Heart right ventricle (tissue), 16 donors: ENCODE measurements around the gene LAMA2. TPM values are rescaled to one million over a fixed set of nuclear protein-coding genes. Genes with fewer than 3 reads are reported as not detected.

Experiments
- ATAC-seq, 8 donors: fragments of 200-7000 bp; cut with Tn5 transposase; one replicate each; pipeline ENCODE4 v1.9.1; 2020; ENCODE audit warnings: mild to moderate bottlenecking in 8 of 8, moderate library complexity in 8 of 8, moderate number of reproducible peaks in 1 of 8
- DNase-seq, 2 donors: peaks; one replicate each; pipeline ENCODE4 v3.0.0-alpha.2; 2020
- H3K27ac ChIP-seq, 10 donors: fragments of 200-600 bp; sonication (generic) in 2 of 10; one replicate each; pipeline versions ENCODE4 v1.5.0 to v1.8.0; 2020 to 2022; ENCODE audit warnings: mild to moderate bottlenecking in 3 of 10
- H3K27me3 ChIP-seq, 7 donors: fragments of 200-600 bp; one replicate each; pipeline ENCODE4 v1.8.0; 2021 to 2022; ENCODE audit warnings: mild to moderate bottlenecking in 2 of 7
- H3K36me3 ChIP-seq, 9 donors: fragments of 200-600 bp; sonication (generic) in 1 of 9; one replicate each; pipeline versions ENCODE4 v1.5.0 to v1.8.0; 2020 to 2022; ENCODE audit warnings: mild to moderate bottlenecking in 2 of 9
- H3K4me1 ChIP-seq, 9 donors: fragments of 200-600 bp; sonication (generic) in 1 of 9; one replicate each; pipeline versions ENCODE4 v1.5.0 to v1.8.0; 2020 to 2022; ENCODE audit warnings: mild to moderate bottlenecking in 4 of 9
- H3K4me3 ChIP-seq, 10 donors: fragments of 200-600 bp; sonication (generic) in 2 of 10; one replicate each; pipeline versions ENCODE4 v1.5.0 to v1.8.0; 2020 to 2022; ENCODE audit warnings: mild to moderate bottlenecking in 7 of 10, moderate library complexity in 2 of 10
- H3K9me3 ChIP-seq, 11 donors: fragments of 200-600 bp in 10 of 11; sonication (generic) in 2 of 11; one replicate each; pipeline versions ENCODE4 v1.5.0 to v1.8.0; 2013 to 2022; ENCODE audit warnings: mild to moderate bottlenecking in 2 of 11, control low read depth in 1 of 11, moderate library complexity in 1 of 11
- CTCF ChIP-seq, 9 donors: fragments of 200-600 bp; sonication (generic) in 2 of 9; IDR thresholded peaks; one replicate each; pipeline versions ENCODE4 v1.5.0 to v1.8.0; 2021 to 2022; ENCODE audit warnings: antibody characterized with exemption in 9 of 9, mild to moderate bottlenecking in 5 of 9, moderate library complexity in 1 of 9
- WGBS, 2 donors: extraction: QIAGEN DNeasy Blood & Tissue Kit; methylation state at CpG; one replicate each; pipeline ENCODE4 v1.1.7; 2013; ENCODE audit warnings: inconsistent platforms in 1 of 2; 5-methylcytosine and 5-hydroxymethylcytosine counted together
- intact Hi-C, 10 donors: fragments of 100-400 bp; cut with DNase I; formaldehyde crosslinking; loops; one replicate each; pipeline versions ENCODE4 v1.11.1 to v1.14.2; 2022
- polyA plus RNA-seq, 2 donors: library from polyadenylated mRNA; stranded (reverse); fragments of 200-250 nt; gene quantifications; one replicate each; pipeline ENCODE4 v1.2.3, GENCODE V29; 2013
- total RNA-seq, 10 donors: library from RNA; stranded (reverse); fragmentation: NEBNext Ultra II Directional in 3 of 10; extraction: Animal tissue kit (Norgen Biotek cat#: 25700) in 3 of 10; gene quantifications; one replicate each; pipeline versions ENCODE4 v1.2.1 to v1.2.4, GENCODE V29; 2021 to 2023
- donor health status: Arrhythmogenic right ventricular cardiomyopathy.
- donor health status: ischemic (EF 13 %, LVEDD 7.1; RV severe dilation, severe dysfunction).
- donor health status: healthy with polysubstance abuse.
- donor health status: DM: no; HTN: yes; CAD: no.
- donor health status: DM: no; HTN: no; CAD: no.
- donor health status: ischemic (EF 25% LVEDD 6.9; RV normal size, moderate dysfunction).
- donor health status: ischemic (EF 25% LVEDD 5.7; RV mildly dilated, moderate dysfunction).
- donor health status: healthy.
- donor health status: DM: yes; HTN: yes; CAD: no.
- donor health status: Ischemic cardiomyopathy.
- donor health status: ischemic (EF 35%, LVEDD 5.7; RV mildly dilated, moderate dysfunction).
- donor health status: nonischemic (EF 11% LVEDD 7.7; RV severe dilation, severe dysfunction).
- donor health status: DM: yes; HTN: yes; CAD: no.
- donor health status: PGD.
- donor health status: ischemic (EF 29% LVEDD 5.4; RV normal size, mild dysfunction).
- donor health status: nonischemic (EF 23%, LVEDD 6.1; RV moderate dilation, normal function).

Gene LAMA2
- total and polyA plus RNA-seq, 12 donors = 31.1 to 293 (median 223) TPM

DNA sequence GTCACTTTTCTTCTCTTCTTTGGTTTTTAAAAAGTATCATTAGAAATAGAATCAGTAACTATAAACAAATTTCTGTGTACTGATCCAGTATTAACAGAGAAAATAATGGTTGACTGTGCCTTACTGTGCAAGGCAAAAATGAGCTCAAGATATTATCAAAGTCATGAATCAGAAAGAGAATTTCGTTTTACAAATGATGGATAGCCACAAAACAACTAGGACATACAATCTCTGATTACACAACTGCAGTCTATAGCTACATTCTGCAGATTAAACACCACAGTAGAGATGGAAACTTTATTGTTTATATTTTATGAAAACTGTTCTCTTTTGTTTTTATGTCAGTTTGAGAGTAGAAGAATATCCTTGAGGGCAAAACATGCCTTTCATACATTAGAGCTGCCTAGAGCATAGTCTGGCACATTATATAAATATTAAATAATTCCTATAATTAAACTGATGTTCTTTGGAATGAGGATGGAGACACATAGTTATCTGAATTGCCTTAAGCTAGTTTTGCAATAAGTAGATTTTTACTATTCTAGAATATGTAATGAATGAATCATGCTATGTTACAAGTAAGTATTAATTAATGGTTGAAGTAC is 333.1 kb downstream of the LAMA2 start:
- no peak for TF ChIP-seq CTCF (IDR thresholded peaks at IDR 0.05)
- intact Hi-C loops = no loop called here

GRCh38 chr6:129217701-129218100 is 334.8 kb downstream of the LAMA2 start:
- peaks cover 0 to 15% (median 2%) of the 10 kb centered on the region in 9 donors for H3K4me1 ChIP-seq
- H3K36me3 ChIP-seq = peaks cover 0 to 21% (median 0%) of the 10 kb centered on the region in 9 donors
- peak overlapping the region in 2 of 10 donors; percentile 2 to 5 for H3K27ac ChIP-seq
- H3K9me3 ChIP-seq = peaks cover 0 to 7% (median 0%) of the 10 kb centered on the region in 11 donors
- H3K27me3 ChIP-seq = no peaks in the 10 kb centered on the region
- ATAC-seq = no peak
- DNase-seq = no peak
- intact Hi-C loops = no loop called here
- TF ChIP-seq CTCF (IDR thresholded peaks at IDR 0.05) = no peak
- no peak overlapping the region for H3K4me3 ChIP-seq

More for the DNA sequence above, 333.1 kb downstream of the LAMA2 start:
- Histone ChIP-seq H3K27ac (no peak overlapping the region), H3K36me3 (peaks cover 0 to 23% (median 0%) of the 10 kb centered on the region in 9 donors), H3K4me3 (no peak overlapping the region), H3K27me3 (no peaks in the 10 kb centered on the region), H3K9me3 (no peaks in the 10 kb centered on the region), H3K4me1 (peaks cover 0 to 18% (median 4%) of the 10 kb centered on the region in 9 donors)
- ATAC-seq = no peak
- WGBS, 2 donors = 47 to 58% methylated on average over 1 of the region's 1 CpG
- no peak for DNase-seq

- 87 to 91% methylated on average over 9 of the region's 9 CpGs for WGBS, 2 donors
- Histone ChIP-seq H3K27me3 (no peaks in the 10 kb centered on the region), H3K9me3 (peaks cover 0 to 1% (median 0%) of the 10 kb centered on the region in 11 donors), H3K4me1 (peaks cover 0 to 27% (median 13%) of the 10 kb centered on the region in 9 donors), H3K36me3 (peaks cover 0 to 10% (median 0%) of the 10 kb centered on the region in 9 donors), H3K27ac (no peak overlapping the region), H3K4me3 (no peak overlapping the region)
- DNase-seq (no peak), ATAC-seq (no peak)
- no peak for TF ChIP-seq CTCF (IDR thresholded peaks at IDR 0.05)
- intact Hi-C loops = no loop called here
These were observed 350.7 kb downstream of the LAMA2 start for GRCh38 chr6:129233458-129234134.

DNA sequence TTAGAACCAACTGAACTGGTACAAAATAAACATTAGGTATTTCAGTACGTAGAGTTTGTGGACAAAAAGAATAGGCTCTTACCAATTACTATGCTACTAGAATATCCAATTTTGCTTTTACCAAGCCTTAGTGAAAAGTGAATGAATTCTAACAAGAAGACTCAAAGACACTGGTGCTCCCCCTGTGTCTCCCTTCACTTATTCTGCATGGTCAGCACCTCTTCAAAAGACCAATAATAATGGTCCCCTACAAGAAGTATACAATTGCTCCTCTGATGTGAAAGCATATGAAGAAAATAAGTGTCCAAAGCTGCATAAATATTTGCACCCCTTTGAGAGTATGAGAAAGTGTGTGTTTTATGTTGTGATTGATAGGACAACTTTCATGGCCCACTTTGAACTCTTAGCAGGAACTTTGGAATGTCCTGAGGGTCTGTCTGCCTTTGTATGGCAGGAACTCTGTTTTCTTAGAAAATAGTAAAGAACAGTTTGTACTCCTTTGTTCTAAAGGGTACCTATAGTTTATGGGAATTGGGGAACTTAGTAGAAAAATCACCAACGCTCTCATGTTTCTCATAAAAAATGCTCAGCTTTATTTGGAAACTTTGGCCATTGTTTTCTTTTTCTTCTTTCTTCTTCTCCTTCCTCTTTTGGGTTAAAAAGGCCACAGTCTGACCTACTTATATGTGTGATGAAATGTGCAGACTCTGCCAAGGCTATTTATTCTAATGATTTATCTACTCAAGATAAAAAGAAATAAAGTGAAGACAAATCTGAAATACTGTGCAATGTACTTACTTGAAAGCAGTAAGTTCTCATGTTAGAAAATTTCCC is 352.4 kb downstream of the LAMA2 start:
- 66% methylated on average over 2 of the region's 2 CpGs for WGBS, 2 donors
- DNase-seq (no peak), ATAC-seq (peak in 4 of 8 donors; percentile 20 to 38 (median 34))
- Histone ChIP-seq H3K9me3 (no peaks in the 10 kb centered on the region), H3K27ac (peak overlapping the region in 7 of 10 donors; percentile 13 to 61 (median 23)), H3K4me3 (peak overlapping the region in 1 of 10 donors; percentile 16), H3K4me1 (peaks cover 0 to 25% (median 13%) of the 10 kb centered on the region in 9 donors), H3K36me3 (peaks cover 0 to 10% (median 0%) of the 10 kb centered on the region in 9 donors), H3K27me3 (no peaks in the 10 kb centered on the region)
- TF ChIP-seq CTCF (IDR thresholded peaks at IDR 0.05) = no peak
- intact Hi-C loops = no loop called here
